GM21737 (cell line): ENCODE results near the gene C1orf105.

Experiments used
- ATAC-seq: cut with Tn5 transposase; IDR thresholded peaks from one replicate; pipeline ENCODE4 v1.9.1; 2021; ENCODE audit warnings: mild to moderate bottlenecking, moderate library complexity; ENCODE audit not compliant: unreplicated experiment

C1orf105 gene

DNA sequence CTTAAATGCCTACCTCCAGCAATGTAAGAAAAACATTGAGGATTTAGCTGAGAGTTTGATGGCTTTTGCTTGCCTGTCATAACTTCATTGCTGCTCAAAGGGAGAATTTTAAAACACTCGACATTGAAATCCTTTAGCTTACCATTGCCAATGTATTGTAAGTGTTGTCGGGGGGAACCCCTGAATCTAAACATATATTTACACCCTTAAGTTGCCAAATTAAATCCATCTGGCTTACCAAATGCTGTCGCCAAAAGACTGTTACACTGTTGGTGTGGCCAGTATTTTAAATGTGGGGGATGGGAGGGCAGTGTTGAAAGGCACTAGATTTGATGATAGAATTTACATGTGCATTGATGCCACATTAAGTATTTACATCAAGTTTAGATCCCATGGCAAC is 24.9 kb upstream of the C1orf105 start:
- ATAC-seq, result no peak

DNA sequence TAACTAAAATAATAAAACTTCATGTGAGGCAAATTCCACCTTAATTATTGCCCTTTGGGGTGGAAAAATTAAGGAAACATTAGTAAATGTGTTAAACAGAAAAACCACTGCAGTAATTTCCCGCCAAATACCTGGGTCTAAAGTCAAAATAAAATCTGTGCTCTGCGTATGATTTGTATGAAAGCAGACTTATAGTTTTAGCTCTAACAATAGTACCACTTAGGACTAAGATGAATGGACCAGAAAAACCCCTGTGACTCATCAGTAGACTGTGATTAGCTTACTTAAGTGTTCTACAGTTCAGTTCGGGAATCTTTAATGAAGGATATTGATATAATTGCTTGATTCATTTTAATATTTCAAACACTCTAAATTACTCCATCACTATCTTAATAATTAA is 23.3 kb upstream of the C1orf105 start:
- ATAC-seq, result no peak

DNA sequence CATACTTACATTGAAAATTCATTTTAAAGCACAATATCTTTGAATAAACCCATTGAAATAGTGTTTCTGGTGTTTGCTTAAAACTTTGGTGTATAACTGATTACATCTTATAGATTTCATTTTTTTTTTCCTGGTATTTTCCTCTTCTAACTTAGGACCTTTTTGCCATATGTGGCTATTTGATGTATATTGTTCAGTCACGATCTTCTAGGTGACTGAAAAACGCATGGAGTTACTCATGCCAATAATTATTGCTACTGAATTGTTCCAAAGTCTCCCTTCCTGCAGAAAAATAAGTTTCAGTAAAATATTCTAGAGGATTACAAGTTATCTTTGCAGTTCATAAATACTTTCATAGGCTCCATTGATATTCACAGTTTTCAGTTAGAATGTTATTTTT is 22.9 kb upstream of the C1orf105 start:
- ATAC-seq, result no peak

DNA sequence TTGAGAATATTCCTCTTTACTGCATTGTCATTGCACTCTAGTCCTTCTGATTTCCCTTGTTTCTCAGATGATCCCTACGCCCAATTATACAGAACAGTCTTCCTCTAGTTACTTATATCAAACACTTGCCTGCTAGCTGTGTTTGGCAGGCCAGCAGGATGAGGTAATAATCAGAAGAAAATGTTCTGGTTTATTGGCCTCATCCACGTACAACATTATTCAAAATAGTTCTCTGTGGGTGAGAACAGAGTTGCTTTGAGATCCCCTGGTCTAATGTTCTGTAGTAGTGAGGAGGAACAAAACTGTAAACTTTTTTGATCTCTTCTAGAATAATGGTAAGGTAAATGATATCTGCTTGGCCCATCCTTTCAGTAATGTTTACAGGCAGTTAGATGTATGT is 22.3 kb upstream of the C1orf105 start:
- ATAC-seq, result no peak

DNA sequence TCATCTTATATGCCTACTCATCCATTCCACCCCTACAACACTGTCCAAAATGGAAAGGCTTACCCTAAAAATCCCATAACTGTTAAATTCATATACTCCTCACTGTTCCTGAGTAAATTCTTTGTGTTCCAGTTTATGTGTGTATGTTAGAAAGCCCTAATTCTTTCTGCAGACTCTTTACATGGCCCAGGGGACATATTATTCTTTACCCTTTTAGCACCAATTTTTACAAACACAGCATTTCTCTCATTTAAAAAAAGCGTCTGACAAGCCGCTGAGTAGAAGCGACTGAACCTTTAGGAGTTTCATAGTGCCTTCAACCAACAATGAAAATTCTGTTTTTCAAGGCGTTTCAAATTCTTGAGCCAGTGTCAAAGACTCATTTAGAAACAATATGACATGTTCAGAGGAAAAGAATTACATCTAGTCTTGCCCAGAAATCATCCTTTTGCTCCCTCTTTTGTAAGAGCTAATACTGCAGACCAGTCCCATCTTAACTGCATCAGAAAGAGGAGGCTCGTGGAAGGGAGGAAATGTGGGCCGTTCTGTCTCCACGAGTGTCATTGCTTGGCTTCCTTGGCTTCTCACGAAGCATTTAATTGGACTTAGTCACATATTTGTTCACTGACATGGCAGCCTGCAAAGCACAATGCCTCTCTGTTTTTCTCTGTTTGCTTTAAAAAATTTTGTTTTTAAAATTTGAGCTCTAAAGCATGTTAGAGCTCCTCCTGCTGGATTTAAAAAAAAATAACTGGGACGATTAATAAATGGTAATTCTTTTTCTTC is 21.3 kb upstream of the C1orf105 start:
- ATAC-seq, result no peak

DNA sequence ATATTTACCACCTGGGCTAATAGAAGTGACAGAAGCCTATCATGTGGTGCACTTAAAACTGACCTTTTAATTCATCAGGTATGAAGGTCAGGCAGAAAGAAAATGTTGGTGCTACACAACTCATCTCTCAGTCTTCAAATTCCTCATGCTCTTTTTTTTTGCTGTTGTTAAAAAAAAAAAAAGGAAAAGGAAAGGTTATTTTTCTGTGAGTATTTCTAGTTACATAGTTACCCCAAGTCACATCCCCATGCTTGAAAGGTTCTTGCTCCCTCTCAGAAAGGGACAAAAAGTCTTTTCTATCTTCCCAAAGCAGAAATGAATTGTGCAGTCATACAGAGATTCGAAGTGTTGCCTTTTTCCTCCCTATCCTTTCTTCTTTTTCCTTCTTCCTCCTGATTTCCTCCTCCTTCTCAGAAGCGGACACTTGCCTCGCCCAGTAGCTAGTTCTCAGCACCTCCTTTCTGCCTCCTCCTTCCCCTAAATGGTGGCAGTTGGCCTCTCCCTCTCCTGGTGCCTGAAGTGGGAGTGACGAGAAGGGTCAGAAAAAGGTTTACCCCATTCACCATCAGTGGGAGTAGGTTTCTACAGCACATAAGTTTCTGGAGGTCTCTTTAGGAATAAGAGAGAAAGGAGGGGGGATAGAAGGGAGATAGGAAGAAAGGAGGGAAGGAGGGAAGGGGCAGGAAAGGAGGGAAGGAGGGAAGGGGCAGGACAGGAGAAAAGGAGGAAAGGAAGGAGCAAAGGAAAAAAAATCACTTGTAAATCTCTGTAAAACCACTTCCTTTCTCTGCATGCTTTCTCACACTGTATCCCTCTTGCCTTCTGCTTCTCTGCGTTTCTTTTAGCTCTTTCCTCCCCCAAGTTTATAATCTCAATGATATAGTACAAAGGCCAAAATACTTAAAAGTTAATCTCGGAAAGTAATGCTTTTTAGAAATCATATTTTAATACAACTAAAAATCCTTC is 20.4 kb upstream of the C1orf105 start:
- ATAC-seq, result no peak

DNA sequence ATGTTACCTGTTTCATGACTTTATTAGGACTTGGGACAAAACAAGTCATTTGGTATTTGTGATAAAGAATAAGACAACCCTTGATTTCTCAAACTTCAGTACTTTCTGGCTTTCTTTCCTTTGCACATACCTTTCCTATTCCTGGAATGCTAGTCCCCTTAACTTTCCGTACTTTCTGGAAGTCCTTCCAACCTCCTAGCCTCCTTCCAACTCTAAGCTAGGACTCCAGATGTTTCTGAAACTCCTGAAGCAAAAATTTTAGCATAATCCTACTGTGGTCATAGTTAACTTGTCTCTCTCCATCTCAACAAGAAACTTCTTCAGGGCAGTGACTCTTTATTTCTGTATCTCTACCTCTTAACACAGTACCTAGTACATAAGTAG is 19.8 kb upstream of the C1orf105 start:
- ATAC-seq, result no peak

DNA sequence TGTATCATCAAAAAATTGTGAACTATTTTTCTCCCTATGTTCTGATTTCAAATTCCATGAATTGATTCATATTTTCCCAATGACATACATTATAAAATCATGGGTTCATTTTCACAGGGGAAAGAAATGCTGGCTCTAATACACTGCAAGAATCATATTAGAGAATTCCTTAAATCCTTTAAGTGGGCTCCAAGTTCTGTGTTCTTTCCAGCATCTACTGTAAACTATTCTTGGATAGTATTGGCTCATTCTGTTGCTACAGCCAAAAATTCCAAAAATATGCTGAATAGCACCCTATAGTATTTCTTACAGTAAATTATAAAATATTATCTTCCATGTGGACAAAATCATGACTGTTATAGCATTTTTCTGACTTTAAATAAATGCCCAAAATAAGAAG is 19.0 kb upstream of the C1orf105 start:
- ATAC-seq, result no peak

DNA sequence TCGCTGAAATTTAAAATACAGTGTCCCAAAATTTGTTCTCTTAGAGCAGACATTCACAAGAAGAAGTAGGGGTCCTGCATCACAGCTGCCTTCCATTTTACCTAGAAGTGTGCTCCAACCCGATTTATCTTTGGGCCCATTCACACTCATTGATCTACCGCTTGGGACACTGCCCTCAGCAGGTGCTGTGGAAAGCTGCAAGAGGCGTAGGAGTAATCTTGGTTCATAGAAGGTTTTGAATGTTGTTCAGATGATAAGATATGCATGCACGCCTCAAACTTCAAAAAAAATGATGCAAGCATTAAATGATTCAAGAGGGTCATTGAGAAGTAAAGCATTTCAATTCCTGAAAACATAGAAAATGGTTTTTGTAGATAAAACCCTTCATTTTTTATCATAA is 18.6 kb upstream of the C1orf105 start:
- ATAC-seq, result no peak

DNA sequence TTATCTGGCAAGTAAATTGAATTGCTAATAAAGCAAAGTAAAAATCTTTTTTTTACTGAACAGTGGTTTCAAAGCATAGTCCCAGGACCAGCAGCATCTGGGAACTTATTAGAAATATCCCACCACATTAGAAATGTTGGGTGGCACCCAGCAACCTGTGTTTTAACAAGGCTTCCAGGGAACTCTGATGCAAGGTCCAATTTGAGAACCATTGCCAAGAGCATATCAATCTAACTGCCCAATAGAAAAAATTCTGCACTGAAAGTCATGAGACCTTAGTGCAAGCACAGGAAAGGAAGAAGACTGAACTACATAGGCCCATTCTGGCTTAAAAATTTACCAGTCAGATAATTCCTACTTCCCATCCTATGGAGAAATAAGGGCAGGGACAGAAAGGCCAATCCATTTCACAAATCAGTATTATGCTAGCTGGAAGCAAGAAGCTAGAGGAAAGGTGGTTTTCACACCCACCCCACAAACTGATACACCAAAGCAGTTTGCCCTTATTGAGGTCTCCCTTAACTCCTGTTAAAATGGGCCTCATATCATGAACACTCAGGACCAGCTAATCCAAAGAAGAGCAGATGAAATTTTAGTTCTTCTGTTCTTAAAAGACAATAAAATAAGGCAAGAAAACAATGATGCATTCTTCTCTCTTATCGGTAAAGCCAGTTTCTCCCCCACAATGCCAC is 17.5 kb upstream of the C1orf105 start:
- ATAC-seq, result no peak

DNA sequence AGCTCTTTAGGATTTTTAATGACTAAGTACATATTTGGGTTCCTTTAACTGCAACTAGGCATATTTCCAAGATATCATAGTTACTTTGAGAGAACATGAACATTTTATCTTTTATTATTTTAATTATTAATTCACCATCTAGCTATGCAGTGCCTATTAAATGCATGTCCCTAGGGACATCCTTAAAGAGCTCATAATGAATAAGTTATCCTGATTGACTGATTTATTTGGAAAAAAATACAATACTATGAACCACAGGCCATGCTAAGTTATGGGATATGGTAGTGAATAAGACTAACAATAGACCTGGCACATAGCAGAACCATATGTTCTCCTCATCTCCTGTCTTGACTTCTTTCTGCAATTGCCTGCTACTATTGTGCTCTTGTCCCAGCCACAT is 16.4 kb upstream of the C1orf105 start:
- no peak for ATAC-seq

DNA sequence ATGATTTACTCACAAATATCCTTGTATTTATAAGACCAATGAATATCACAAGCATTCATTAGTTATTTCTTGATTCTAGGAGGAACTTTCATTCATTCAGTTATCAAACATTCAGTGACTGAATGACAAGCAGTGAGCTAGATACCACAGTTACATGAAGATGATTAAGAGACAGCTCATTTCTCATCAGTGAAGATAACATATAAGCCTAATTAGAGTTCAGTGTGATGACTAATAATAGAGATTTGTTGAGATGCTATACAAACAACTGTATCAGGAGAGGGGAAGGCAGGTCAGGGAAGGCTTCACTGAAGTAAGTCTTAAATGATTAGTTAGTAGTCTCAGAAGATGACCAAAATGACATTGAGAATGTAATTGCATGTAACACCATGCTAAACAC is 14.6 kb upstream of the C1orf105 start:
- no peak for ATAC-seq

DNA sequence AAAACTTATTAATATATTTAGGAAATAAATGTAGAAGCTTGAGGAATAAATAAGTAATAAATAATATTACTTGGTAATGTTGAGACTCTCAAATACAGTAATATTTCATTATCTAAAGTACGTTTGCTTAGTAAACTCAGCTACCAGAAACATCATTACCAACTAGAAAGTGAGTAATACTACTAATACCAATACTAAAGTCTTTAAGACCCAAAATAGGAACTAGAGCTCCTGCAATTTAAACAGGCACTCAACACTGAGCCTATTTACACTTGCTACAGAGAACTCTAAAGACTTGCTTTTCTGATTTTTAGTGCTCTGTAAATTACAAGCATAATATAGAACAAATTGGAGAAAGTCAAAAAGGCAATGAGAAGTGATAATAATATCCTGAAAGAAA is 13.5 kb upstream of the C1orf105 start:
- ATAC-seq, result no peak

DNA sequence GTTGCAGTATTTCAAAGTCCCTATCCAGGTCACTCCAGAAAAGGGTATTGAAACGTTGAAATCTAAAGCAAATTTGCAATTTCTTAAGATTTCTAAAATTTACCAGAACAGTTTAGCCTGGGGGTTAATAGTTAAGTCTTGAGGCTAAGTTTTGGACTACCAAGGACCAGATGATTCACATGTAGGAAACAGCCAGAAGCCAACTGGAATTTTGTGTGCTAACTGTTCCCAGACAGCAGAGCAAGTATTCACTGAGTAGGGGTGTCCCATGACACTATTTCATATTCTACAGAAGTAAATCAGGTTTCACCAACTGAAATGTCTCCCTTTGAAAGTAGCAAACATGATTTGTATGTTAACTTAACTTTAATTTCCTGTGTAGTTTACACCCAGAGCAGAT is 11.5 kb upstream of the C1orf105 start:
- ATAC-seq, result no peak

DNA sequence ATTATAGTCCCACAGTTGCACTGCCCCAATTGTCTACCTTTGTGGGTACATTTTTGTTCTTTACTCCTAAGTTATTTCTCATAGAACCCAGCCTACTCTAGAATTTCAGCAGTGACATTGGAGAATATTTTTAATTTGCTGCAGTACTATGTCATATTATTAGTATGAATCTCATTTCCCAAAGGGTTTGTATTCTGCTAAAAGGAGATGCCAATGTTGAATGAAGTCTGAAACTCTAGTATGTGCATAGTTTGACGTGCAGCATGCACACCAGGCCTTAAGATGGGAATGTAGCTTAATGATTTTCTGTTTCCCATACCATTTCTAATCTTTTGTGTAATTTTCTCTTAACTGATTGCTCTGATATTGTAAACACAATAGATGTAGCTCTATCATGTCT is 10.5 kb upstream of the C1orf105 start:
- no peak for ATAC-seq

DNA sequence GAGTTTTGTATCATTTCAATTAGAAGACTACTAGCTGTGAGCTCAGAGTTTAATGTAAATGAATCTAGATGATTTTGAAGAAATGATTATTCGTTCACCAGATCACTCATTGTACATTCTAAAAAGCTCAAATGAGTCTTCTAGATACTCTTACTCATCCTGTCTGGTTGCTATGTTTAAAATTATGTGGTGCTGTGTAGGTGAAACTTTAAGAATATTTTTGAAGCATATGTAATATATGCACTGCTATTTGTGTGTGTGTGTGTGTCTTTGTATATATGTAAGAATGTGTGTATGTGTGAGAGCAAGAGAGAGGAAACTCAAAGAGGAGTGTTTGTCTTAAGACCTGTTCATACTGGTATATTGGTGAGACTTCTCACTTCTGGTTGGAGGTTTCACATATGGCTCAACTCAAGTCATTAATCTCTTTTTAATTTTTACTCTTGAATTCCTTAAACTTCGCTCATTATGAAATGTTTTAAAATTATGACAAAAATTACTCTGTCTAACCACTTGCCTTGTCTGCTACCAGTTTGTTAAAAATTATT is 8.6 kb upstream of the C1orf105 start:
- ATAC-seq, result no peak

DNA sequence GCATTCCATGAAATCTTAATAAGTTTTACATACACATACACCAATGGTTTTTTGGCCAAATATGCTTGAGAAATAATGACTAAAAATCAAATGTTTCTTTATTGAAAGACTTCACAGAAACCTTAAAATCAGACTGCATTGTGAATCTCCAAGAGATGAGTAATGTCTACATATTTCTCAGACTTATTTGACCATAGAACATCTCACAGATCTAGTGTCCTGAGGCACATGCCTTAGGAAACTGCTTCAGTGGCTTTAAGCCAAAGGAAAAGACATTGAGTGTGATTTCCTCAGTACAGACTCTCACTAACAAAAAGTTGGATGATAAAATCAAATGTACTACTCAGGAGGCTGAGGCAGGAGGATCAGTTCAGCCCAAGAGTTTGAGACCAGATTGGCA is 6.2 kb upstream of the C1orf105 start:
- ATAC-seq, result no peak

DNA sequence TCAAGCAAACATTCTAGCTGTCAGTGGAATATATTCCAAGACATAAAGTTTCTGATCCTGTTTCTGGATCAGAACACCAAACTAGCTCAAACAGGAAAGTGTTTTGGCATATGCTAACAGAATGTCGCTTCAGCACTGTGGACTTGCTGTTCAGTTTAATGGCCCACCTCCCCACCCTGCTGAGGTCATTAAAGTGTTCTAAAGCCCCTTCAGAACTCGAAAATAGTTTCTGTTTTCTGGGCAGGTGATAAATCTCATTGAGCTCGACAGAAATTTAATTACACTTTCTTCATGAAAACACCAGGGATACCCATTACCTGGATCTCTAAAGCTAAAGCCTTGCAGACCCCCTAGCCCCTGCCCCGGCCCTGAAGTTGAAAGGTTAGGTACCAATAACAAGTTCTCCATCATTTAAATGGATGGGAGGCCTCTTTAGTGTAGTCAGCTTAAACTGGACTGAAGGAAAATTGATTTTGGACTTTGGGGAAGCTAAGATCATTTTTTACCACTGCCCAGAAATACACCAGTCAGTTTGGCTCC is 3.9 kb upstream of the C1orf105 start:
- ATAC-seq, result no peak

DNA sequence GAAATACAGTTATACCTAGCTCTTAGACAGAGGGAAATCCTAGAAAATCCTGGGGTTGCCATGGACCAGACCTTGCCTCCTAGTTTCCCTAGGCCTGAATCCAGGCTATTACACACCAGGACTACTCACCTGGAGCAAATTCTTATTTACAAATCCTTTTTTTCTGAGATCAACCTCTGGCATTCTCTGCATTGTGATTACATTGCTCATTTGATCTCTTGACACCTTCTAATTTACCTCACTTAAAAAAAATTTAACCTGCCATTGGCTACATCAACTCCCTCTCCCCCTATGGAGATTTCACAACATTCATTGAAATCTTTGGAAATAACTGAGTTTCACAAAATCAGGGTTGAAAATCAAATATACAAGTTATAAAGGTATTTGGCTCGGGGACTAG is 2.9 kb upstream of the C1orf105 start:
- no peak for ATAC-seq

DNA sequence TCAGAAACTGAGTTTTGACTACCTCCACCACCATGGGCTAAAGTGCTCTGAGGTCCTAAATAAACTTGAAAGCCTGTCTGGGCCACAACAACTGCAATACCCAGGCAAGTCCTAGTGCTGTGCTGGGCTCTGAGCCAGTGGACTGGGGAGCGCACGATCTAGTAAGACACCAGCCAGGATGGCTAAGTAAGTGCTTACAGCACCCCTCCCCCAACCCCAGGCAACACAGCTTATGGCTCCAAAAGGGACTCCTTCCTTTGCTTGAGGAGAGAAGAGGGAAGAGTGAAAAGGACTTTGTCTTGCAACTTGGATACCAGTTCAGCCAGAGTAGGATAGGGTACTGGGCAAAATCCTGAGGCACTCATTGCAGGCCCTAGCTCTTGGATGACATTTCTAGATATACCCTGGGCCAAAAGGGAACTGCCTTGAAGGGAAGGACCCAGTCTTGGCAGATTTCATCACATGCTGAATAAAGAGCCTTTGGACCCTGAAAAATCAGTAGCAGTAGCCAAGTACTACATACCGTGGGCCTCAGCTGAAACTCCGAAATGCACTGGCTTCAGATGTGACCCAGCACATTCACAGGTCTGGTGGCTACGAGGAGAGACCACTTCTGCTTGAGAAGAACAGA is 1.6 kb downstream of the C1orf105 start:
- no peak for ATAC-seq

DNA sequence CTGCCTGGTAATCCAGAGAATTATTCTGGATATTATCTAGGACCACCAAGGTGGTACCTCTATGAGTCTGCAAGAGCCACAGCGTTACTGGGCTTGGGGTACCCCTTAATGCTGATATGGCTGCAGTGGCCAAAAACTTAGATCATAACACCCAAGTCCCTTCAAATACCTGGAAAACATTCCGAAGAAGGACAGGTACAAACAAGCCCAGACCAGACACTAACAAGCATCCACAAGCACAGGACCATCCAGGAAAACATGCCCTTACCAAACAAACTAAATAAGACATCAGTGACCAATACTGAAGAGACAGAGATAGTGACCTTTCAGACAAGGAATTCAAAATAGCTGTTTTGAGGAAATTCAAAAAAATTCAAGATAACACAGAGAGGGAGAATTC is 2.9 kb downstream of the C1orf105 start:
- ATAC-seq, result no peak
